Nephron (organoid): ENCODE data around the gene SRSF9.

Experiments
- H3K27ac Mint-ChIP-seq, 3 experiments: 2 replicates each; pipeline ENCODE4 v1.8.0; 2020; ENCODE audit warnings: mixed read lengths in 3 of 3, mild to moderate bottlenecking in 2 of 3, moderate library complexity in 1 of 3
- H3K27me3 Mint-ChIP-seq: 2 replicates; pipeline ENCODE4 v1.8.0; 2021; ENCODE audit warnings: low read depth, mild to moderate bottlenecking, moderate library complexity, mixed read lengths
- H3K36me3 Mint-ChIP-seq: 2 replicates; pipeline ENCODE4 v1.8.0; 2020; ENCODE audit warnings: low read depth, mixed read lengths
- H3K4me1 Mint-ChIP-seq: 2 replicates; pipeline ENCODE4 v1.8.0; 2020; ENCODE audit warnings: mixed read lengths
- H3K4me3 Mint-ChIP-seq, 3 experiments: 2 replicates each; pipeline ENCODE4 v1.8.0; 2020; ENCODE audit warnings: mild to moderate bottlenecking in 3 of 3, mixed read lengths in 3 of 3, moderate library complexity in 2 of 3
- H3K9me3 Mint-ChIP-seq: 2 replicates; pipeline ENCODE4 v1.8.0; 2020; ENCODE audit warnings: mixed read lengths
- TF ChIP-seq, protein P1 (sequence below), 3 experiments: fragments of 200-600 bp; sonication (generic); IDR thresholded peaks; one replicate each; pipeline ENCODE4 v1.5.0; 2021; ENCODE audit warnings: antibody characterized with exemption in 3 of 3; ENCODE audit not compliant: unreplicated experiment in 3 of 3

SRSF9 gene

GRCh38 chr12:120500581-120500980 lies 31.0 kb upstream of the SRSF9 start:
- H3K4me1 Mint-ChIP-seq = peaks cover 22% of the 10 kb centered on the region
- H3K27me3 Mint-ChIP-seq = no peaks in the 10 kb centered on the region
- peak overlapping the region; percentile 28 to 38 (median 38) for H3K4me3 Mint-ChIP-seq
- peaks cover 61% of the 10 kb centered on the region for H3K36me3 Mint-ChIP-seq
- TF ChIP-seq, protein P1, sequence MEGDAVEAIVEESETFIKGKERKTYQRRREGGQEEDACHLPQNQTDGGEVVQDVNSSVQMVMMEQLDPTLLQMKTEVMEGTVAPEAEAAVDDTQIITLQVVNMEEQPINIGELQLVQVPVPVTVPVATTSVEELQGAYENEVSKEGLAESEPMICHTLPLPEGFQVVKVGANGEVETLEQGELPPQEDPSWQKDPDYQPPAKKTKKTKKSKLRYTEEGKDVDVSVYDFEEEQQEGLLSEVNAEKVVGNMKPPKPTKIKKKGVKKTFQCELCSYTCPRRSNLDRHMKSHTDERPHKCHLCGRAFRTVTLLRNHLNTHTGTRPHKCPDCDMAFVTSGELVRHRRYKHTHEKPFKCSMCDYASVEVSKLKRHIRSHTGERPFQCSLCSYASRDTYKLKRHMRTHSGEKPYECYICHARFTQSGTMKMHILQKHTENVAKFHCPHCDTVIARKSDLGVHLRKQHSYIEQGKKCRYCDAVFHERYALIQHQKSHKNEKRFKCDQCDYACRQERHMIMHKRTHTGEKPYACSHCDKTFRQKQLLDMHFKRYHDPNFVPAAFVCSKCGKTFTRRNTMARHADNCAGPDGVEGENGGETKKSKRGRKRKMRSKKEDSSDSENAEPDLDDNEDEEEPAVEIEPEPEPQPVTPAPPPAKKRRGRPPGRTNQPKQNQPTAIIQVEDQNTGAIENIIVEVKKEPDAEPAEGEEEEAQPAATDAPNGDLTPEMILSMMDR (IDR thresholded peaks at IDR 0.05; ENCODE audit: unreplicated experiment in 3 of 3) = no peak
- peak overlapping the region in 2 of 3 experiments; percentile 9 to 35 for H3K27ac Mint-ChIP-seq
- no peaks in the 10 kb centered on the region for H3K9me3 Mint-ChIP-seq

GRCh38 chr12:120498870-120499515 lies 29.4 kb upstream of the SRSF9 start:
- peak overlapping the region; percentile 96 to 100 (median 97) for H3K4me3 Mint-ChIP-seq
- H3K4me1 Mint-ChIP-seq = peaks cover 29% of the 10 kb centered on the region
- H3K9me3 Mint-ChIP-seq = no peaks in the 10 kb centered on the region
- TF ChIP-seq, protein P1 (IDR thresholded peaks at IDR 0.05; ENCODE audit: unreplicated experiment in 3 of 3) = no peak
- H3K27ac Mint-ChIP-seq = peak overlapping the region; percentile 2 to 8 (median 3)
- H3K27me3 Mint-ChIP-seq = no peaks in the 10 kb centered on the region
- peaks cover 58% of the 10 kb centered on the region for H3K36me3 Mint-ChIP-seq

DNA sequence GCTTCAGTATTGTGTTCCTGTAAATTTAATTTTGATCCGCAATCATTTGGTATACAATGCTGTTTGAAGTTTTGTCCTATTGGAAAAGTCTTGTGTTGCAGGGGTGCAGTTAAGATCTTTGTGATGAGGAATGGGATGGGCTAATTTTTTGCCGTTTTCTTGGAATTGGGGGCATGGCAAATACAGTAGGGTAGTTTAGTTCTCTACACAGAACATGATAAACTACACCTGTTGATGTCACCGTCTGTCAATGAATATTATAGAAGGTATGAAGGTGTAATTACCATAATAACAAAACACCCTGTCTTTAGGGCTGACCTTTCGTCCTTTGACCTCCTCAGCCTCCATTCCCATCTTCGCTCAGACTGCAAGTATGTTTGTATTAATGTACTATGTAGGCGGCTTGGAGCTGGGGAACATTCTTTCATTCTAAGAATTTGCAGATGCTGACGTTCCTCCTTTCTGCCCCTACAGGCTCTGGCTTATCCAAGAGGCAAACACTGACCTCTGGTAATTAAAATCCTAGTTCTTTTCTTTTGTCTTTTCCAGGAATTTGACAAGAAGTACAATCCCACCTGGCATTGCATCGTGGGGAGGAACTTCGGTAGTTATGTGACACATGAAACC lies 28.1 kb upstream of the SRSF9 start:
- Mint-ChIP-seq H3K9me3 (no peaks in the 10 kb centered on the region), H3K27ac (peak overlapping the region; percentile 89 to 97 (median 92)), H3K27me3 (no peaks in the 10 kb centered on the region), H3K36me3 (peaks cover 47% of the 10 kb centered on the region), H3K4me1 (peaks cover 29% of the 10 kb centered on the region), H3K4me3 (peak overlapping the region; percentile 96 to 100 (median 97))
- TF ChIP-seq, protein P1 (IDR thresholded peaks at IDR 0.05; ENCODE audit: unreplicated experiment in 3 of 3) = no peak

- no peaks in the 10 kb centered on the region for H3K9me3 Mint-ChIP-seq
- peaks cover 29% of the 10 kb centered on the region for H3K4me1 Mint-ChIP-seq
- peaks cover 44% of the 10 kb centered on the region for H3K36me3 Mint-ChIP-seq
- no peaks in the 10 kb centered on the region for H3K27me3 Mint-ChIP-seq
- peak overlapping the region; percentile 96 to 100 (median 97) for H3K4me3 Mint-ChIP-seq
- TF ChIP-seq, protein P1 (IDR thresholded peaks at IDR 0.05; ENCODE audit: unreplicated experiment in 3 of 3) = no peak
- H3K27ac Mint-ChIP-seq = peak overlapping the region; percentile 89 to 97 (median 92)
These were observed 27.1 kb upstream of the SRSF9 start for GRCh38 chr12:120496413-120497340.

GRCh38 chr12:120495731-120496412 lies 26.3 kb upstream of the SRSF9 start, which contains the start of gene DYNLL1:
DYNLL1 (plus strand) TSS chr12:120496113; CDS start chr12:120496422, 309 bp downstream.
- Mint-ChIP-seq H3K27ac (peak within 1 kb of the TSS; percentile 89 to 97 (median 92)), H3K4me3 (peak within 1 kb of the TSS; percentile 96 to 100 (median 97)), H3K36me3 (peaks cover 50% of the 10 kb centered on the region), H3K4me1 (peaks cover 36% of the 10 kb centered on the region), H3K9me3 (no peaks in the 10 kb centered on the region), H3K27me3 (no peaks in the 10 kb centered on the region)
- TF ChIP-seq, protein P1 (IDR thresholded peaks at IDR 0.05; ENCODE audit: unreplicated experiment in 3 of 3) = no peak
